Measurements from ENCODE around the gene LRCH4. TPM values are rescaled to one million over a fixed set of nuclear protein-coding genes. Genes with fewer than 3 reads are reported as not detected.

Gene LRCH4
- total and polyA plus RNA-seq, 2 of the 8 experiments (the other 6 are each of a cell fraction or from before 2014, with no cell fraction given) = 15.5 to 36.6 TPM

GRCh38 chr7:100604028-100604975 lies 18.4 kb upstream of the LRCH4 start (continued):
- TF ChIP-seq POLR2A (IDR thresholded peaks at IDR 0.05; ENCODE audit: control extremely low read depth in 1 of 2, low read depth in 2 of 2, low read length in 2 of 2) (peak in 1 of 2 experiments; percentile 88; a peak in 2 of 3 replicates), BRCA1 (IDR thresholded peaks at IDR 0.05; ENCODE audit: low read depth, low read length) (no peak), CREB1 (IDR thresholded peaks at IDR 0.05) (peak; percentile 82), SP1 (IDR thresholded peaks at IDR 0.05; ENCODE audit: low read depth, low read length) (no peak), YY1 (IDR thresholded peaks at IDR 0.05; ENCODE audit: low read depth, low read length) (no peak), ATF3 (IDR thresholded peaks at IDR 0.05; ENCODE audit: insufficient read depth, low read depth, low read length) (no peak)

Data from H1 (cell line).